ENCODE data around the gene TESK1. TPM values are rescaled to one million over a fixed set of nuclear protein-coding genes. Genes with fewer than 3 reads are reported as not detected.

Gene TESK1
- total and polyA plus RNA-seq, 2 experiments from 2014 or later: 6.8 to 10.7 TPM

DNA sequence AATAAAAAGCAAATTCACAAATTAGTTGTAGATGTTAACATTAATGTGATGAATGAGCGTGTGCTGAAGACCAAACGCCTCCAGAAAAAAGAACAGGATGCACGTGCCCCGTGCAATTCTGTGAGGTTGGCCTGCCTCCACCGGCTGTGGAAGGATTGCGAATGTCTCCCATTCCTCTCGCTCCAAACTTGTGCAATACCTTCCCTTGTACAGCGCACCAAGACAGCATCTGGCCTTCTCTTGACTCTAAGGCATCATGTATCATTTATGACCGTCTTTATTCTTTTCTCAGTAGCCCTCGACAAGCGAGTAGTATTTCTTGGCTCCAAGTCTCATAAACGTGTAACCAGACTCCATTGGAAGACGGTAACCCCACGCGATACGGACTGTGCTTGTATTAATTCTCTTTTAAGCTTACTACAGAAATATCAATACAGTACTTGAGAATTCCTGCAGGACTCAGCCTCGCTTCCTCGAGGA is 1.5 kb upstream of the TESK1 start:
- H3F3A ChIP-seq (replicated peaks; ENCODE audit: low read depth): peaks cover 13% of the 10 kb centered on the region; the same call in 1 of the 2 replicates
- no peaks in the 10 kb centered on the region for H3K27me3 ChIP-seq (ENCODE audit: insufficient read depth)
- H3K79me2 ChIP-seq (replicated peaks; ENCODE audit: insufficient read depth): peaks cover 4% of the 10 kb centered on the region; the same call in 1 of the 2 replicates
- no peaks in the 10 kb centered on the region; the same call in 1 of the 2 replicates for H4K20me1 ChIP-seq (replicated peaks; ENCODE audit: insufficient read depth)
- peak overlapping the region; percentile 56 for H3K4me3 ChIP-seq
- Mint-ChIP-seq H3K4me3 (peak overlapping the region; percentile 96), H3K9me3 (no peaks in the 10 kb centered on the region), H3K27ac (peak overlapping the region; percentile 15), H3K27me3 (ENCODE audit: insufficient read depth, low read depth, poor library complexity) (peaks cover 8% of the 10 kb centered on the region), H3K4me1 (peaks cover 9% of the 10 kb centered on the region), H3K36me3 (ENCODE audit: low read depth) (peaks cover 7% of the 10 kb centered on the region; the same call in 2 of the 3 replicates)
- no peaks in the 10 kb centered on the region for H3K9me2 ChIP-seq (ENCODE audit: insufficient read depth)
- no peak for ATAC-seq
- 0 out of 2 replicates have a peak overlapping the region, but pooled peaks have one; percentile 69 for H3K27ac ChIP-seq (ENCODE audit: low read depth)
- H2AFZ ChIP-seq: peak overlapping the region; percentile 61
- H3K36me3 ChIP-seq (ENCODE audit: insufficient read depth): no peaks in the 10 kb centered on the region
- TF ChIP-seq, protein P1, sequence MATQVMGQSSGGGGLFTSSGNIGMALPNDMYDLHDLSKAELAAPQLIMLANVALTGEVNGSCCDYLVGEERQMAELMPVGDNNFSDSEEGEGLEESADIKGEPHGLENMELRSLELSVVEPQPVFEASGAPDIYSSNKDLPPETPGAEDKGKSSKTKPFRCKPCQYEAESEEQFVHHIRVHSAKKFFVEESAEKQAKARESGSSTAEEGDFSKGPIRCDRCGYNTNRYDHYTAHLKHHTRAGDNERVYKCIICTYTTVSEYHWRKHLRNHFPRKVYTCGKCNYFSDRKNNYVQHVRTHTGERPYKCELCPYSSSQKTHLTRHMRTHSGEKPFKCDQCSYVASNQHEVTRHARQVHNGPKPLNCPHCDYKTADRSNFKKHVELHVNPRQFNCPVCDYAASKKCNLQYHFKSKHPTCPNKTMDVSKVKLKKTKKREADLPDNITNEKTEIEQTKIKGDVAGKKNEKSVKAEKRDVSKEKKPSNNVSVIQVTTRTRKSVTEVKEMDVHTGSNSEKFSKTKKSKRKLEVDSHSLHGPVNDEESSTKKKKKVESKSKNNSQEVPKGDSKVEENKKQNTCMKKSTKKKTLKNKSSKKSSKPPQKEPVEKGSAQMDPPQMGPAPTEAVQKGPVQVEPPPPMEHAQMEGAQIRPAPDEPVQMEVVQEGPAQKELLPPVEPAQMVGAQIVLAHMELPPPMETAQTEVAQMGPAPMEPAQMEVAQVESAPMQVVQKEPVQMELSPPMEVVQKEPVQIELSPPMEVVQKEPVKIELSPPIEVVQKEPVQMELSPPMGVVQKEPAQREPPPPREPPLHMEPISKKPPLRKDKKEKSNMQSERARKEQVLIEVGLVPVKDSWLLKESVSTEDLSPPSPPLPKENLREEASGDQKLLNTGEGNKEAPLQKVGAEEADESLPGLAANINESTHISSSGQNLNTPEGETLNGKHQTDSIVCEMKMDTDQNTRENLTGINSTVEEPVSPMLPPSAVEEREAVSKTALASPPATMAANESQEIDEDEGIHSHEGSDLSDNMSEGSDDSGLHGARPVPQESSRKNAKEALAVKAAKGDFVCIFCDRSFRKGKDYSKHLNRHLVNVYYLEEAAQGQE (IDR thresholded peaks at IDR 0.05; ENCODE audit: unreplicated experiment): no peak
- TF ChIP-seq EZH2 (IDR thresholded peaks at IDR 0.05; ENCODE audit: low read depth, unreplicated experiment): no peak
- no peak for TF ChIP-seq CTCF (conservative IDR thresholded peaks at IDR 0.05; ENCODE audit: low read depth in 2 of 2)
- TF ChIP-seq ZNF331 (CRISPR knock-in tag; IDR thresholded peaks at IDR 0.05; ENCODE audit: low read depth): no peak
- TF ChIP-seq ZNF462 (CRISPR knock-in tag; IDR thresholded peaks at IDR 0.05): no peak
- TF ChIP-seq POLR2AphosphoS5 (IDR thresholded peaks at IDR 0.05; ENCODE audit: low read depth): no peak
- no peak for TF ChIP-seq ZNF114 (CRISPR knock-in tag; IDR thresholded peaks at IDR 0.05)
- TF ChIP-seq ETS1 (IDR thresholded peaks at IDR 0.05): no peak
- no peak for TF ChIP-seq NANOG (IDR thresholded peaks at IDR 0.05; ENCODE audit: borderline replicate concordance)
- no peak for TF ChIP-seq STAT1 (IDR thresholded peaks at IDR 0.05; ENCODE audit: unreplicated experiment)
- TF ChIP-seq EZH2phosphoT487 (IDR thresholded peaks at IDR 0.05; ENCODE audit: unreplicated experiment): no peak
- no peak for TF ChIP-seq CREB1 (CRISPR knock-in tag; IDR thresholded peaks at IDR 0.05; ENCODE audit: low read depth)
- no peak for TF ChIP-seq JUNB (IDR thresholded peaks at IDR 0.05; ENCODE audit: unreplicated experiment)
- H3K4me2 ChIP-seq: peak overlapping the region; percentile 76
- H3K4me1 ChIP-seq (ENCODE audit: insufficient read depth): peaks cover 19% of the 10 kb centered on the region
- DNase-seq (ENCODE audit: low spot score): peak; percentile 9
